ENCODE measurements around the gene EPHA8. TPM values are rescaled to one million over a fixed set of nuclear protein-coding genes. Genes with fewer than 3 reads are reported as not detected.

EPHA8 gene
- total and polyA plus RNA-seq, 9 of the 15 experiments (the other 6 are each of a cell fraction or from before 2014, with no cell fraction given) = not detected

DNA sequence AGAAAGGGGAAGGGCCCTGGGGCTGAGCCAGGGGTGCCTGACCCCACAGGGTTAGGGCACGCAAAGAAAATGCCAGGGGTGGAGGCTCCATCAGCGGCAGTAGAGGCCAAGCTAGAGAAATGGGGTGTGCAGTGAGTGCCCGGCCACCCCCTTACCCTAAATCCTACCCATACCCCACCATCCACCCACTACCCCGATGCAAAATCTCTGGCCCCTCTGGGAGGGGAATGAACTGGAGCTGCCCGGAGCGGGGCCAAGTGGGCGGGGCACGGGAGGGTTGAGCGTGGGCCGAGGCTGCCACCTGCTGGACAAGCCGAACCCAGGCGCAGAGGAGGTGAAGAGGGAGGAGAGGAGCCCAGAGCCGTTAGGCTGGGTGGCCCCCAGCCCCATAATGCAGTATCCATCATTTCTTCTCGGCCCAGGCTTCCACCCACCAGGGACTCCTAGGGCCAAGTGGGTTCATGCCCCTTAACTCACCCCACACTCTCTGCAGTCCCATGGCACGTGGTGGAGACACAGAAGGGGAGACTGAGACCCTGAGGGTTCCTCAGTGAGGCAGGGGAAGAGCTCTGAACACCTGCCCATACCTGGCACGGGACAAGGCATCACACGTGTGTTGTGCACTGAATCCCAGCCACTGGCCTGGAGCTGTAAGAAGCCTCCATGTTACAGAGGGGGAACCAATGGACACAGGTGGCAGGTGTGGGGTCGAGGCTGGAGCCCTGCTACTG lies 78.8 kb downstream of the EPHA8 start (continued):
- TF ChIP-seq, protein P1, sequence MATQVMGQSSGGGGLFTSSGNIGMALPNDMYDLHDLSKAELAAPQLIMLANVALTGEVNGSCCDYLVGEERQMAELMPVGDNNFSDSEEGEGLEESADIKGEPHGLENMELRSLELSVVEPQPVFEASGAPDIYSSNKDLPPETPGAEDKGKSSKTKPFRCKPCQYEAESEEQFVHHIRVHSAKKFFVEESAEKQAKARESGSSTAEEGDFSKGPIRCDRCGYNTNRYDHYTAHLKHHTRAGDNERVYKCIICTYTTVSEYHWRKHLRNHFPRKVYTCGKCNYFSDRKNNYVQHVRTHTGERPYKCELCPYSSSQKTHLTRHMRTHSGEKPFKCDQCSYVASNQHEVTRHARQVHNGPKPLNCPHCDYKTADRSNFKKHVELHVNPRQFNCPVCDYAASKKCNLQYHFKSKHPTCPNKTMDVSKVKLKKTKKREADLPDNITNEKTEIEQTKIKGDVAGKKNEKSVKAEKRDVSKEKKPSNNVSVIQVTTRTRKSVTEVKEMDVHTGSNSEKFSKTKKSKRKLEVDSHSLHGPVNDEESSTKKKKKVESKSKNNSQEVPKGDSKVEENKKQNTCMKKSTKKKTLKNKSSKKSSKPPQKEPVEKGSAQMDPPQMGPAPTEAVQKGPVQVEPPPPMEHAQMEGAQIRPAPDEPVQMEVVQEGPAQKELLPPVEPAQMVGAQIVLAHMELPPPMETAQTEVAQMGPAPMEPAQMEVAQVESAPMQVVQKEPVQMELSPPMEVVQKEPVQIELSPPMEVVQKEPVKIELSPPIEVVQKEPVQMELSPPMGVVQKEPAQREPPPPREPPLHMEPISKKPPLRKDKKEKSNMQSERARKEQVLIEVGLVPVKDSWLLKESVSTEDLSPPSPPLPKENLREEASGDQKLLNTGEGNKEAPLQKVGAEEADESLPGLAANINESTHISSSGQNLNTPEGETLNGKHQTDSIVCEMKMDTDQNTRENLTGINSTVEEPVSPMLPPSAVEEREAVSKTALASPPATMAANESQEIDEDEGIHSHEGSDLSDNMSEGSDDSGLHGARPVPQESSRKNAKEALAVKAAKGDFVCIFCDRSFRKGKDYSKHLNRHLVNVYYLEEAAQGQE (IDR thresholded peaks at IDR 0.05; ENCODE audit: borderline replicate concordance) = peak; percentile 90
- TF ChIP-seq, protein P1 (CRISPR knock-in tag; IDR thresholded peaks at IDR 0.05; ENCODE audit: low read depth) = no peak
- TF ChIP-seq RAD21 (CRISPR knock-in tag; conservative IDR thresholded peaks at IDR 0.05 in 1 of 2, IDR thresholded peaks at IDR 0.05 in 1 of 2) (peak; percentile 94 to 98), TSC22D4 (tag; IDR thresholded peaks at IDR 0.05) (no peak), MEF2A (IDR thresholded peaks at IDR 0.05; ENCODE audit: control insufficient read depth, low read depth, low read length) (no peak)
- TF ChIP-seq, protein P2, sequence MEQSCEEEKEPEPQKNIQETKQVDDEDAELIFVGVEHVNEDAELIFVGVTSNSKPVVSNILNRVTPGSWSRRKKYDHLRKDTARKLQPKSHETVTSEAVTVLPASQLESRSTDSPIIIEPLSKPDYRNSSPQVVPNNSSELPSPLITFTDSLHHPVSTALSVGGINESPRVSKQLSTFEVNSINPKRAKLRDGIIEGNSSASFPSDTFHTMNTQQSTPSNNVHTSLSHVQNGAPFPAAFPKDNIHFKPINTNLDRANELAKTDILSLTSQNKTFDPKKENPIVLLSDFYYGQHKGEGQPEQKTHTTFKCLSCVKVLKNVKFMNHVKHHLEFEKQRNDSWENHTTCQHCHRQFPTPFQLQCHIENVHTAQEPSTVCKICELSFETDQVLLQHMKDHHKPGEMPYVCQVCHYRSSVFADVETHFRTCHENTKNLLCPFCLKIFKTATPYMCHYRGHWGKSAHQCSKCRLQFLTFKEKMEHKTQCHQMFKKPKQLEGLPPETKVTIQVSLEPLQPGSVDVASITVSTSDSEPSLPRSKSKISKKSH (CRISPR knock-in tag; IDR thresholded peaks at IDR 0.05) = no peak
- TF ChIP-seq, protein P3, sequence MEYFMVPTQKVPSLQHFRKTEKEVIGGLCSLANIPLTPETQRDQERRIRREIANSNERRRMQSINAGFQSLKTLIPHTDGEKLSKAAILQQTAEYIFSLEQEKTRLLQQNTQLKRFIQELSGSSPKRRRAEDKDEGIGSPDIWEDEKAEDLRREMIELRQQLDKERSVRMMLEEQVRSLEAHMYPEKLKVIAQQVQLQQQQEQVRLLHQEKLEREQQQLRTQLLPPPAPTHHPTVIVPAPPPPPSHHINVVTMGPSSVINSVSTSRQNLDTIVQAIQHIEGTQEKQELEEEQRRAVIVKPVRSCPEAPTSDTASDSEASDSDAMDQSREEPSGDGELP (CRISPR knock-in tag; IDR thresholded peaks at IDR 0.05; ENCODE audit: borderline replicate concordance) = peak; percentile 53; the same call in 1 of the 2 replicates

Data from K562 (cell line).